SJCRH30 (cell line): Measurements from ENCODE around the gene CEP72. TPM values are rescaled to one million over a fixed set of nuclear protein-coding genes. Genes with fewer than 3 reads are reported as not detected.
"Not testable (repeated sequence)": the region's sequence is repeated elsewhere in the genome, so short reads cannot be mapped to it uniquely, and the experiment has no call there.

Source experiments
- DNase-seq, 2 experiments: peaks; one replicate each; pipeline ENCODE4 v3.0.0-alpha.2; 2015 to 2020
- H3K27ac ChIP-seq: fragments of 250-450 bp; sonication (Bioruptor Pico); 2 replicates; pipeline ENCODE4 v1.5.1; 2020; ENCODE audit warnings: mild to moderate bottlenecking, moderate library complexity
- H3K27me3 ChIP-seq: fragments of 250-450 bp; sonication (Bioruptor Pico); 2 replicates; pipeline ENCODE4 v1.5.1; 2020; ENCODE audit warnings: mild to moderate bottlenecking, moderate library complexity
- H3K36me3 ChIP-seq: fragments of 250-450 bp; sonication (Bioruptor Pico); 2 replicates; pipeline ENCODE4 v1.5.1; 2020; ENCODE audit warnings: mild to moderate bottlenecking, moderate library complexity
- H3K4me1 ChIP-seq: fragments of 250-450 bp; sonication (Bioruptor Pico); 2 replicates; pipeline ENCODE4 v1.5.1; 2020; ENCODE audit warnings: mild to moderate bottlenecking, moderate library complexity
- H3K4me3 ChIP-seq: fragments of 250-450 bp; sonication (Bioruptor Pico); 2 replicates; pipeline ENCODE4 v1.5.1; 2020; ENCODE audit warnings: mild to moderate bottlenecking, moderate library complexity
- H3K9me3 ChIP-seq: fragments of 250-450 bp; sonication (Bioruptor Pico); replicated peaks from 2 replicates; pipeline ENCODE4 v1.5.1; 2020; ENCODE audit warnings: mild to moderate bottlenecking, moderate library complexity
- total RNA-seq: library from RNA; depleted of rRNA; stranded (reverse); fragments of >200 nt; shearing (Covaris generic); gene quantifications from 2 replicates; pipeline ENCODE4 v1.2.3, GENCODE V29; 2014

CEP72 gene
- total RNA-seq, 1 experiment from 2014 or later = 9.8 TPM

DNA sequence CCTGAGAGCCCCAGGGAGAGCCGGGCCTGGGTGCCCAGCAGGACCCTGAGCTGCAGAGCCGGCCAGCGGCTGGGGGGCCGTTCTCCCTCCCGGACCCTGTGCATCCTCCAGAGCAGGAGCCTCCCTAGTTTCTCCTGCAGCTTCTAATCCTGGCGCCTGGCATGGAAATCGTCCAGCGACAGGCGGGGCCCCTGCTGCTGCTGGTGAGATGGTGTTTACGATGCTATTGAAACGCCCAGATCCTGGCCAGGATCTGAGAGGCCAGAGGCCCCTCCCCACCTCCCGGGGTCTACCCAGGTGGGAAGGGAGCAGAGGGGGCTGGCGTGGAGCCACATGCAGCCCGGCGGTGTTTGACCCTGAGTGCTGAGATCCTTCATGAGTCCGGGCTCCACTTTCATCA is 38.2 kb upstream of the CEP72 start:
- no peaks in the 10 kb centered on the region for H3K36me3 ChIP-seq
- H3K27me3 ChIP-seq = no peaks in the 10 kb centered on the region; the same call in 1 of the 2 replicates
- no peak for DNase-seq

DNA sequence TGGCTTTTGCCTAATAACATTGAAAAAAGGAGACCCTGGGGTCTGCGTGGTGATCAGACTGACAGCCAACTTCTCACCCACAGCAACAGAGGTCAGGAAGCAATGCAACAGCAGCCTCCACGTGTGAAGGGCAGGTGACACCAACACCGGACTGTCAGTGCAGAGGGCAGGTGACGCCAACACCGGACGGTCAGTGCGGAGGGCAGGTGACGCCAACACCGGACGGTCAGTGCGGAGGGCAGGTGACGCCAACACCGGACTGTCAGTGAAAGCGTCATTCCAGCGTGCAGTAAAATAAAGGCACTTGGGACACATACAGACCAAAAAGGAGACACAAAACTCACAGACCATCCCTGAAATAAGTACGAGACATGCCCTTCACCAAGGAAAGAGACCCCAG is 37.2 kb upstream of the CEP72 start:
- no peaks in the 10 kb centered on the region for H3K36me3 ChIP-seq
- H3K4me3 ChIP-seq = no peak overlapping the region
- no peak overlapping the region for H3K27ac ChIP-seq
- DNase-seq = no peak
- H3K27me3 ChIP-seq = no peaks in the 10 kb centered on the region; the same call in 1 of the 2 replicates
- no peaks in the 10 kb centered on the region for H3K4me1 ChIP-seq
- H3K9me3 ChIP-seq = no peaks in the 10 kb centered on the region

More for the DNA sequence above, 38.2 kb upstream of the CEP72 start:
- H3K9me3 ChIP-seq = no peaks in the 10 kb centered on the region
- no peak overlapping the region for H3K4me3 ChIP-seq
- H3K27ac ChIP-seq = no peak overlapping the region
- H3K4me1 ChIP-seq = no peaks in the 10 kb centered on the region

DNA sequence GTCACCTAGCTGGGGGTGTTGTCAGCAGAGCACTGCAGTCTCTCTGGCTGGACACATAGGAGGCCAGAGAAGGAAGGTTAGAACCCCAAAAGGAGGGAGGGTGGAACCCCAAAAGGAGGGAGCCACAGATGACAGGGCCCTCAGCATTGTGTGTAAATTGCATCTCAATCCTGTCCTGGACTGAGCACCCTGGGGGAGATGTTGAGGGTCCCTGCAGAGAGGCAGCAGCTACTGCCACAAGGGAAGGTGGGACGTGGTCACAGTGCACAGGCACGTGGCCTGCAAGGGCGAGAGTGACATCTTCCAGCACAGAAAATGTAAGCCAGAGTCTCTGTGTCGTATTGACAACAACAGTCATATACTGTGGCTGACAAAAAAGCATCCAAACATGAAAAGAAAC is 36.5 kb upstream of the CEP72 start:
- H3K36me3 ChIP-seq = no peaks in the 10 kb centered on the region
- no peak for DNase-seq
- H3K4me1 ChIP-seq = no peaks in the 10 kb centered on the region
- no peak overlapping the region for H3K4me3 ChIP-seq
- no peaks in the 10 kb centered on the region; the same call in 1 of the 2 replicates for H3K27me3 ChIP-seq
- no peak overlapping the region for H3K27ac ChIP-seq
- H3K9me3 ChIP-seq = no peaks in the 10 kb centered on the region

DNA sequence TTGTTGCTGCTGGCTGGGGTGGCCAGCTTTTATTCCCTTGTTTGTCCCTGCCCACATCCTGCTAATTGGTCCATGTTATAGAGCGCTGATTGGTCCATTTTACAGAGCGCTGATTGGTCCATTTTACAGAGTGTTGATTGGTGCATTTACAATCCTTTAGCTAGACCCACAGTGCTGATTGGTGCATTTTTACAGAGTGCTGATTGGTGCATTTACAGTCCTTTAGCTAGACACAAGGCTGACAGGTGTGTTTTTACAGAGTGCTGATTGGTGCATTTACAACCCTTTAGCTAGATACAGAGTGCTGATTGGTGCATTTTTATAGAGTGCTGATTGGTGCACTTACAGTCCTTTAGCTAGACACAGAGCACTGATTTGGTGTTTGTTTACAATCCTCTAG is 34.9 kb upstream of the CEP72 start:
- H3K4me1 ChIP-seq, H3K9me3 ChIP-seq, H3K27ac ChIP-seq, H3K36me3 ChIP-seq, H3K4me3 ChIP-seq, H3K27me3 ChIP-seq, DNase-seq: not testable (repeated sequence)

DNA sequence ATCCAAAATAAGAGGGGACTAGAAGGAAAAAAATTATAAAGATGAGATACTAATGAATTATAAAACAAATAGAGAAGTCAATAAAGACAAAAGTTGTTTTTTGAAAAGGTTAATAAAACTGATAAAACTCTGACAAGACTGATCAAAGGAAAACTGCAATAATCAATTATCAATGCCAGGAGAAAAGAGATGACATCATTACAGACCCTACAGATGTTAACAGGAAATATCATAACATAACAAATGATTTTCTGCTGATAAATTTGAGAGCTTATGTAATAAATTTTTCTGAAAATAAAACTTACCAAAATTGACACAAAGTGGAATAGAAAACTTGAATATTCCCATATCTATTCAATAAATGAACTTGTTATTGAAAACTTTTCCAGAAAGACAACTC is 34.3 kb upstream of the CEP72 start:
- Histone ChIP-seq H3K27me3 (no peaks in the 10 kb centered on the region; the same call in 1 of the 2 replicates), H3K27ac (no peak overlapping the region), H3K36me3 (no peaks in the 10 kb centered on the region), H3K4me3 (no peak overlapping the region), H3K9me3 (no peaks in the 10 kb centered on the region), H3K4me1 (no peaks in the 10 kb centered on the region)
- no peak for DNase-seq

DNA sequence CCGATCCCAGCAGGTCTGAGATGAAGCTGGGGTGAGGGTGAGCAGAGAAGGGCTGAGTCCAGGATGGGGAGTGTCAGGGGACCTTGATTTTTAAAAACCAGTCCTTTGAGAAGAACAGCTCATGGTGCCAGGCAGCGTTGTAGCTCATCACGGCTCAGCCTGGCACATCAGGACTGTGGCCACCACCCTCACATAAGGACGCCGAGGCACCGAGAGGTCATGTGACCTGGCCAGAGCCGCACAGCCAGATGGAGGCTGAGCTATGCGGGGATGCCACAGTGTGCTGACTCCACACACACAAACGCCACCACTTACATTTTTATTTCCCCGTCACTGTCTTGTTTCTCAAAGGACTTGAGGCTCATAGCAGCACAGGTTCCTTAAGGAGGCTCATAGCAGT is 32.9 kb upstream of the CEP72 start:
- Histone ChIP-seq H3K27me3 (no peaks in the 10 kb centered on the region), H3K4me3 (no peak overlapping the region), H3K9me3 (no peaks in the 10 kb centered on the region), H3K27ac (no peak overlapping the region), H3K36me3 (no peaks in the 10 kb centered on the region), H3K4me1 (no peaks in the 10 kb centered on the region)
- DNase-seq = no peak

DNA sequence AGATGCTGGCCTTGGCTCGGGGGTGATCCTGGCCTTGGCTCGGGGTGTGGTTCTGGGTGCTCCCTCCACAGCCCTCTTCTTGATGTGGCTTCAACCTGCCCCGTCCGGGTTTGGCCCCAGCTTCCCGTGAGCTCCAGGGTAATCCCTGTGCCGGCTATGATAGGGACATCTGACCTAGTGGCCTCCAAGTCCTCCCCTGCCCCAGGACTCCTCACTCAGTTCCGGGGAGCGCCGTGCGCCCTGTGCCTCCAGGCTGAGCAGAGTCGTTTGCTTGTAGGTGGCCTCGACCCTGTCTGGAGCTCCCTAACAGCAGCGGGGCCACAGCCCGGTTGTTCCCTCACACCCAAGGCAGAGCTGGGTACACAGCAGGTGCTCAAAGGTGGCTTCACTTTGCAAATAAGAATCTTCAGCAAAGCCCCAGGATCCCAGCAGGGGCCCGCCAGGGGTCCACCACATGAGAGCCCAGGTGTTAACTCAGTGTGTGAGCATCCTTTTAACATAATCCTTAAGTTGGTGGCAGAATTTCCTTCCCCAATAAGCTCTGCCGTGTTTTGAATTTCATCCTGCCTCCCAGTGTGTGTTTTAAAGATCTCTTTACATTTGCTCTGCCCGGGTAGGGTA is 32.3 kb upstream of the CEP72 start:
- Histone ChIP-seq H3K4me1 (no peaks in the 10 kb centered on the region), H3K4me3 (no peak overlapping the region), H3K36me3 (no peaks in the 10 kb centered on the region), H3K27me3 (no peaks in the 10 kb centered on the region), H3K27ac (no peak overlapping the region), H3K9me3 (no peaks in the 10 kb centered on the region)
- DNase-seq = no peak

DNA sequence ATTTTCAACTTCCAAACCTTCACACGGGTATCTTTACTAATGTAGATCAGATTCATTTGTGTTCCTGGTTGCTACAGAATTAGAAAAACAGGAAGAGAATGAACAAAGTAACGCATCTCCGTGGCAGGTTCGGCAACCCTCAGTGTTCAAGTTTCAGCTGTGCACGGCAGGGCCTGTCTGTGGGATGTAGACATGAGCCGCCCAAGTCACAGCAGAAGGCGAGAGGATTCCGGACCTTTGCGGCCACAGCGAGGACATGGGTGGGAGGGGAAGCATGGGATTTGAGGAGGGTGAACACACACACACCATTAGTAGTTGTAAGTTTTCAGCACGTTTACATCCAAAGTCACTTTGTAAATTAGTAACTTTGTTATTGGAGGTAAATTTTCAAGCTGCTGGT is 31.7 kb upstream of the CEP72 start:
- Histone ChIP-seq H3K27ac (no peak overlapping the region), H3K4me3 (no peak overlapping the region), H3K4me1 (no peaks in the 10 kb centered on the region), H3K36me3 (no peaks in the 10 kb centered on the region), H3K27me3 (no peaks in the 10 kb centered on the region), H3K9me3 (no peaks in the 10 kb centered on the region)
- DNase-seq = no peak

DNA sequence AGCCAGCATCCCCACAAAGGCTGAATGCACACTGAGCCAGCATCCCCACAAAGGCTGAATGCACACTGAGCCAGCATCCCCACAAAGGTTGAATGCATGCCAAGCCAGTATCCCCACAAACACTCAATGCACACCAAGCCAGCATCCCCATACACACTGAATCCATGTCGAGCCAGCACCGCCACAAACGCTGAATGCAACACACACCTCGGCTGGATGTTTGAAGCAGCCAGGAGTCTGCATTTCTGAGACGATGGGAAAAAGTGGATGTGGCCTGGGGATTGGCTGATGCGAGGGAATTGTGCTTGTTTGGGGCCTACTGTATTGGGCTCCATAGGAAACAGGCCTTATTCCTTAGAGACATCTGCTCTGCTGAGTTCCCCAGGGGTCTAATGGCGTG is 30.9 kb upstream of the CEP72 start:
- Histone ChIP-seq H3K4me3 (no peak overlapping the region), H3K36me3 (no peaks in the 10 kb centered on the region), H3K27ac (no peak overlapping the region), H3K27me3 (no peaks in the 10 kb centered on the region), H3K4me1 (no peaks in the 10 kb centered on the region), H3K9me3 (no peaks in the 10 kb centered on the region)
- no peak for DNase-seq

DNA sequence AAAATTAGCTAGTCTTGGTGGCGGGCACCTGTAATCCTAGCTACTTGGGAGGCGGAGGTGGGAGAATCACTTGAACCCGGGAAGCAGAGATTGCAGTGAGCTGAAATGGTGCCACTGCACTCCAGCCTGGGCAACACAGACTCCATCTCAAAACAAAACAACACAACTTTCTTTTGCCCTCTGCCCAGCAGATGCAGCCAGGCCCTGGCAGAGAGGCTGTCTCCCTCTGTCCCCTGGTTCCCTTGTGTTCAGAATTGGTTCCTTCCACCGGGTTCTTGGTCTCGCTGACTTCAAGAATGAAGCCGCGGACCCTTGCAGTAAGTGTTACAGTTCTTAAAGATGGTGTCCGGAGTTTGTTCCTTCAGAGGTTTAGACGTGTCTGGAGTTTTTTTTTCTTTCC is 30.2 kb upstream of the CEP72 start:
- no peaks in the 10 kb centered on the region for H3K27me3 ChIP-seq
- H3K27ac ChIP-seq = no peak overlapping the region
- H3K4me3 ChIP-seq = no peak overlapping the region
- DNase-seq = no peak
- H3K4me1 ChIP-seq = no peaks in the 10 kb centered on the region
- no peaks in the 10 kb centered on the region for H3K36me3 ChIP-seq
- H3K9me3 ChIP-seq = no peaks in the 10 kb centered on the region

DNA sequence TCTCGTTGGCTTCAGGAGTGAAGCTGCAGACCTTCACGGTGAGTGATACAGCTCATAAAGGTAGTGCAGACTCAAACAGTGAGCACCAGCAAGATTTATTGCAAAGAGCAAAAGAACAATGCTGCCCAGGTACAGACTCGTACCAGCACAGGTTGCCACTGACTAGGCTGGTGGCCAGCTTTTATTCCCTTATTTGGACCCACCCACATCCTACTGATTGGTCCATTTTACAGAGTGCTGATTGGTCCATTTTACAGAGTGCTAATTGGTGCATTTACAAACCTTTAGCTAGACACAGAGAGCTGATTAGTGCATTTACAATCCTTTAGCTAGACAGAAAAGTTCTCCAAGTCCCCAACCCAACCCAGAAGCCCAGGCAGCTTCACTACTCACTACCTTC is 29.7 kb upstream of the CEP72 start:
- not testable (repeated sequence) for H3K36me3 ChIP-seq, H3K27me3 ChIP-seq, H3K27ac ChIP-seq, H3K4me1 ChIP-seq, H3K9me3 ChIP-seq, H3K4me3 ChIP-seq, DNase-seq

DNA sequence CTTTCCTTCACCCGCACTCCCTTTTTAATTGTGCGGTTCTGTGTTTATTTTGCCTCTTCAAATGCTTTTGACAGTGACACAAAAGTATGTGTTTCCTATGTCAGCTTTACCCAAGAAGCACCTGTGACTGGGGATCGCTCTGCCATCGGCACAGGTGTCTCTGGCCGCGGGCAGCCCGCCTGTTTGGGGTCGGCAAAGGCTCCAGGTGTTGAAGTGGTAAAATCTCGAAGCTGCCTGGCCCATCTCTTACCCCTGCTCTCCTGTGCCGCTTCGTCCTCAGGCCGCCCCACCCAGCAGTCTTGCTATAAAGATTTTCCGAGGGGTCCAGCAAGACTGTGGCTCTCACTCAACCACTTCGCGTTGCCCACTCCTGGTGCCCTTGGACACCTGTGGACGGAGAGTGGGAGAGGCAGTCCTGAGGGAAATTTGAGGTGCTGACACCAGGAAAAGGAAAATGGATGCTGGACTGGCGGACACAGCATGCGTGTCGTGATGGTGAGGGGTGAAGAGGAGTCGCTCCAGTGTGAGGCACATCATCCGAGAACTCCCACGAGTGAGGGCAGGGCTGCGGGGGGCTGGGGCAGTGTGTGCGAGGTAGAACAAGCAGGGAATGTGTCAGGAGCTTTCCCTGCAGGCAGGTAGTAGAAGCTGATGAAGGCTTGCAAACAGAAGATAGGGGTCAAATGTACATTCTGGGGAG is 29.1 kb upstream of the CEP72 start:
- Histone ChIP-seq H3K27ac (no peak overlapping the region), H3K36me3 (no peaks in the 10 kb centered on the region), H3K9me3 (no peaks in the 10 kb centered on the region), H3K27me3 (no peaks in the 10 kb centered on the region), H3K4me1 (no peaks in the 10 kb centered on the region), H3K4me3 (no peak overlapping the region)
- no peak for DNase-seq

DNA sequence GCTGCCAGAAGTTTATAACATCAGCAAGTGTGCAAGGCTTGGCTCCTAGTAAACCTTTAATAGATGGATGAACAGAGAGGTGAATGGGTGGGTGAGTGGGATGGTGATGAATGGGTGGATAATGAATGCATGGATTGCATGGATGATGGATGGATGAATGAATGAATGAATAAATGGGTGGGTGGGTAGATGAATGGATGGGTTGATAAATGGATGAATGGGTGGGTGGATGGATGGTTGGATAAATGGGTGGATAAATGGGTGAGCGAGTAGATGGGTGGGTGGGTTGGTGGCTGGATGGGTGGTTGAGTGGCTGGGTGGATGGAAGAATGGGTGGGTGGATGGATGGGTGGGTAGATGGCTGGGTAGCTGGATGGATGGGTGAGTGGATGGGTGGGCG is 28.5 kb upstream of the CEP72 start:
- Histone ChIP-seq H3K4me1 (no peaks in the 10 kb centered on the region), H3K4me3 (no peak overlapping the region), H3K27ac (no peak overlapping the region), H3K9me3 (no peaks in the 10 kb centered on the region), H3K27me3 (no peaks in the 10 kb centered on the region), H3K36me3 (no peaks in the 10 kb centered on the region)
- no peak for DNase-seq

DNA sequence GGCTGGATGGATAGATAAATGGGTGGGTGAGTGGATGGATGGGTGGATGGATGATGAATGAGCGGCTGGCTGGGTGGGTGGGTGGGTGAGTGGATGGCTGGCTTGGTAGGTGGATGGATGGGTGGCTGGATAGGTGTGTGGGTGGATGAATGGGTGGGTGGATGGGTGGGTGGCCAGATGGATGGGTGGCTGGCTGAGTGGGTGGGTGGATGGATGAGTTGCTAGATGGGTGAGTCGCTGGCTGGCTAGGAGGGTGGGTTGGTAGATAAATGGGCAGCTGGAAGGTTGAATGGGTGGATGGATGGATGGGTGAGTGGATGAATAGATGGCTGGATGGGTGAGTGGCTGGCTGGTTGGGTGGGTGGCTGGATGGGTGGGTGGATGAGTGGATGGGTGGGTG is 27.9 kb upstream of the CEP72 start:
- no peak for DNase-seq
- no peaks in the 10 kb centered on the region for H3K4me1 ChIP-seq
- no peak overlapping the region for H3K27ac ChIP-seq
- no peaks in the 10 kb centered on the region for H3K27me3 ChIP-seq
- H3K9me3 ChIP-seq = no peaks in the 10 kb centered on the region
- no peaks in the 10 kb centered on the region for H3K36me3 ChIP-seq
- H3K4me3 ChIP-seq = no peak overlapping the region

DNA sequence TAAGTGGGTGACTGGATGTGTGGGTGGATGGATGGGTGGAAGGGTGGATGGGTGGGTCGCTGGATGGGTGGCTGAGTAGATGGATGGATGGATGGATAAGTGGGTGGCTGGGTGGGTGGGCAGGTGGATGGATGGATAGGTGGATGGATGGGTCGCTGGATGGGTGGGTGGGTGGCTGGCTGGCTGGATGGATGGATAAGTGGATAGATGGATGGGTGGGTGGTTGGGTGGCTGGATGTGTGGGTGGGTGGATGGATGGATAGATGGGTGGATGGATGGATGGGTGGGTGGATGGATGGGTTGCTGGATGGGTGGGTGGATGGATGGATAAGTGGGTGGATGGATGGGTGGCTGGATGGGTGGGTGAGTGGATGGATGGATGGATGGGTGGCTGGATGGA is 27.3 kb upstream of the CEP72 start:
- Histone ChIP-seq H3K36me3 (no peaks in the 10 kb centered on the region), H3K27me3 (no peaks in the 10 kb centered on the region)
- DNase-seq = no peak

DNA sequence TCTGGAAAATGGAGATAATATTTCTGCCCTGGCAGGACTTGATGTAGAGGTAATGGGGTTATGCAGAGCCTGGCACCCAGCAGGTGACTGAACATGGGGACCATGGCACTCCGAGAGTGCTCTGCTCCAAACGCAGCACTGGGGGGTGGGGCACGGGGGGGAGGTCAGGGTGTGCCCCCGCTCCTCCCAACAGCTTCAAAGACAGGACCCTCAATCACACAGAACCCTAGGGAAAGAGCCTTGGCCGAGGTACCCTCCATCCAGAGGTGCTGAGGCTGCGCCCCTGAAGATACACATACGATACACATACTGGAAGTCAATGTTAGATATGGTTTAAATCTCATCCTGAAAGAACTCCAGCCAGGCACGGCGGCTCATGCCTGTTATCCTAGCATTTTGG is 26.6 kb upstream of the CEP72 start:
- Histone ChIP-seq H3K4me1 (no peaks in the 10 kb centered on the region), H3K27ac (no peak overlapping the region), H3K9me3 (no peaks in the 10 kb centered on the region), H3K27me3 (no peaks in the 10 kb centered on the region), H3K4me3 (no peak overlapping the region), H3K36me3 (no peaks in the 10 kb centered on the region)
- no peak for DNase-seq

More for the DNA sequence above, 27.3 kb upstream of the CEP72 start:
- no peak overlapping the region for H3K27ac ChIP-seq
- H3K9me3 ChIP-seq = no peaks in the 10 kb centered on the region
- H3K4me3 ChIP-seq = no peak overlapping the region
- H3K4me1 ChIP-seq = no peaks in the 10 kb centered on the region
